ENCODE measurements around the gene OR10A3. TPM values are rescaled to one million over a fixed set of nuclear protein-coding genes. Genes with fewer than 3 reads are reported as not detected.

The OR10A3 gene
- total RNA-seq, 6 experiments from 2014 or later = not detected

DNA sequence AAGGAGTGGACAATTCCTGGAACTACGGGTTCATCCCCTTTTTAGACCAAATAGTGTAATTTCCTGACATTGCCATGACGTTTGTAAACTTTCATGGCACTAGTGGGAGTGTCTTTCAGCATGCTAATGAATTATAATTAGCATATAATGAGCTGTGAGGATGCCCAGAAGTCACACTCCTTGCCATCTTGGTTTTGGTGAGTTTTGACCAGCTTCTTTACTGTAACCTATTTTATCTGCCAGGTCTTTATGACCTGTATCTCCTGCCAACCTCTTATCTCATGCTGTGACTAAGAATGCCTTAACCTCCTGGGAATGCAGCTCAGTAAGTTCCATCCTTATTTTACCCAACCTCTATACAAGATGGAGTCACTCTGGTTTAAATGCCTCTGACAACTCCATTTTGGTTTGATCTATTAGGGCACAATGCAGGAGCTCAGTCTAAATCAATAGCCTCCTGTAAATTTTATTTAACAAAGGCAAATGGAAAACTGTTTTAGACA lies 31.2 kb downstream of the OR10A3 start:
- Histone ChIP-seq H3K4me1 (no peaks in the 10 kb centered on the region), H3K9me3 (no peaks in the 10 kb centered on the region), H3K27ac (no peak overlapping the region), H3K4me3 (no peak overlapping the region), H3K36me3 (no peaks in the 10 kb centered on the region), H3K27me3 (no peaks in the 10 kb centered on the region)
- DNase-seq = no peak
- WGBS (ENCODE audit: insufficient coverage, low coverage, low lambda C conversion rate, missing lambda C conversion rate) = 24% methylated on average over 2 of the region's 2 CpGs
- intact Hi-C loops (cut with DNase I) = no loop called here
- ATAC-seq = no peak
- TF ChIP-seq, protein P1, sequence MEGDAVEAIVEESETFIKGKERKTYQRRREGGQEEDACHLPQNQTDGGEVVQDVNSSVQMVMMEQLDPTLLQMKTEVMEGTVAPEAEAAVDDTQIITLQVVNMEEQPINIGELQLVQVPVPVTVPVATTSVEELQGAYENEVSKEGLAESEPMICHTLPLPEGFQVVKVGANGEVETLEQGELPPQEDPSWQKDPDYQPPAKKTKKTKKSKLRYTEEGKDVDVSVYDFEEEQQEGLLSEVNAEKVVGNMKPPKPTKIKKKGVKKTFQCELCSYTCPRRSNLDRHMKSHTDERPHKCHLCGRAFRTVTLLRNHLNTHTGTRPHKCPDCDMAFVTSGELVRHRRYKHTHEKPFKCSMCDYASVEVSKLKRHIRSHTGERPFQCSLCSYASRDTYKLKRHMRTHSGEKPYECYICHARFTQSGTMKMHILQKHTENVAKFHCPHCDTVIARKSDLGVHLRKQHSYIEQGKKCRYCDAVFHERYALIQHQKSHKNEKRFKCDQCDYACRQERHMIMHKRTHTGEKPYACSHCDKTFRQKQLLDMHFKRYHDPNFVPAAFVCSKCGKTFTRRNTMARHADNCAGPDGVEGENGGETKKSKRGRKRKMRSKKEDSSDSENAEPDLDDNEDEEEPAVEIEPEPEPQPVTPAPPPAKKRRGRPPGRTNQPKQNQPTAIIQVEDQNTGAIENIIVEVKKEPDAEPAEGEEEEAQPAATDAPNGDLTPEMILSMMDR (IDR thresholded peaks at IDR 0.05) = no peak
- TF ChIP-seq POLR2A (IDR thresholded peaks at IDR 0.05) = no peak

- Histone ChIP-seq H3K4me3 (no peak overlapping the region), H3K36me3 (no peaks in the 10 kb centered on the region), H3K27me3 (no peaks in the 10 kb centered on the region), H3K4me1 (no peaks in the 10 kb centered on the region), H3K27ac (no peak overlapping the region), H3K9me3 (no peaks in the 10 kb centered on the region)
- ATAC-seq (no peak), DNase-seq (no peak)
- intact Hi-C loops (cut with DNase I) = no loop called here
- TF ChIP-seq POLR2A (IDR thresholded peaks at IDR 0.05) = no peak
- TF ChIP-seq, protein P1 (IDR thresholded peaks at IDR 0.05) = no peak
- 42% methylated on average over 2 of the region's 2 CpGs for WGBS (ENCODE audit: insufficient coverage, low coverage, low lambda C conversion rate, missing lambda C conversion rate)
Measured at GRCh38 chr11:7909585-7910285, 31.8 kb downstream of the OR10A3 start.

GRCh38 chr11:7907121-7907520 lies 34.4 kb downstream of the OR10A3 start:
- ATAC-seq (no peak), DNase-seq (no peak)
- Histone ChIP-seq H3K4me1 (no peaks in the 10 kb centered on the region), H3K27ac (no peak overlapping the region), H3K9me3 (no peaks in the 10 kb centered on the region), H3K36me3 (no peaks in the 10 kb centered on the region), H3K27me3 (no peaks in the 10 kb centered on the region), H3K4me3 (no peak overlapping the region)
- TF ChIP-seq POLR2A (IDR thresholded peaks at IDR 0.05) = no peak
- TF ChIP-seq, protein P1 (IDR thresholded peaks at IDR 0.05) = no peak
- 56% methylated on average over 3 of the region's 3 CpGs for WGBS (ENCODE audit: insufficient coverage, low coverage, low lambda C conversion rate, missing lambda C conversion rate)
- intact Hi-C loops (cut with DNase I) = no loop called here

GRCh38 chr11:7906481-7906880 lies 35.0 kb downstream of the OR10A3 start:
- Histone ChIP-seq H3K36me3 (no peaks in the 10 kb centered on the region), H3K9me3 (no peaks in the 10 kb centered on the region), H3K27ac (no peak overlapping the region), H3K4me1 (no peaks in the 10 kb centered on the region), H3K27me3 (no peaks in the 10 kb centered on the region), H3K4me3 (no peak overlapping the region)
- ATAC-seq = no peak
- TF ChIP-seq, protein P1 (IDR thresholded peaks at IDR 0.05) = no peak
- no peak for TF ChIP-seq POLR2A (IDR thresholded peaks at IDR 0.05)
- intact Hi-C loops (cut with DNase I) = no loop called here
- WGBS (ENCODE audit: insufficient coverage, low coverage, low lambda C conversion rate, missing lambda C conversion rate) = 35% methylated on average over 4 of the region's 4 CpGs
- no peak for DNase-seq

Data from right lobe of liver (tissue), 6 donors.